ENCODE measurements around the gene CD58.

DNA sequence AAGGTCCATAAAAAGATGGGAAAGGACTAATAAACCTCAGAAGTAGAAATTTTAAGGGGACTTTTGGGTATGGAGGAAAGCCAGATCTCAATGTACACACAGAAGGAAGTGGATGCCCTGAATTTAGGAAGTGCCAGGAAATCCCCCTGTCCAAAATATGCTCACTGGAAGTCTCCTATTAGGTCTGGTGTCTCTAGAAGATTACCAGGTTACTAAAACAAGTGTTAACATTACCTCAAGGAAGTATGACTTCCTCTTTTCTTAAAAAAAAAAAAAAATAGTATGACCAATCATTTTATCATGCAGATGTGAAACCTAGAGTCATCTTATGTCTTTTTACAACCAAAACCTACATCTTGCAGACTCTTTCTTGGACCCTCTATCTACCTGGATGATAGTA lies 30.7 kb downstream of the CD58 start:
- TF ChIP-seq POLR2A (IDR thresholded peaks at IDR 0.05; ENCODE audit: low read depth, low read length) (0 out of 2 replicates have a peak, but pooled peaks have one; percentile 42), POU2F2 (IDR thresholded peaks at IDR 0.05; ENCODE audit: low read depth, low read length) (no peak)
